Frontal cortex (tissue), 4 donors: Measurements from ENCODE around the gene RICTOR. TPM values are rescaled to one million over a fixed set of nuclear protein-coding genes. Genes with fewer than 3 reads are reported as not detected.
"Not testable (repeated sequence)": the region's sequence is repeated elsewhere in the genome, so short reads cannot be mapped to it uniquely, and the experiment has no call there.

Experiments
- DNase-seq, 2 donors: peaks; one replicate each; pipeline ENCODE4 v3.0.0; 2012; ENCODE audit warnings: low spot score in 2 of 2
- FAIRE-seq: peaks from 2 replicates; lab custom pipeline; 2012; peaks lifted over from hg19 to GRCh38; lab: Jason Lieb, UNC
- total RNA-seq: library from RNA; depleted of rRNA; stranded (reverse); fragments of >200 nt; gene quantifications from one replicate; pipeline ENCODE4 v1.2.3, GENCODE V29; 2014
- donor health status: control.
- donor health status: control.
- donor health status: control.

RICTOR gene
- total RNA-seq, 1 donor from 2014 or later: 56.7 TPM

GRCh38 chr5:39058178-39058921 is 15.8 kb downstream of the RICTOR start:
- DNase-seq: no peak
- FAIRE-seq: peak; percentile 55

GRCh38 chr5:39057734-39058133 is 16.5 kb downstream of the RICTOR start:
- DNase-seq (no peak), FAIRE-seq (peak; percentile 42)

- no peak for FAIRE-seq
- no peak for DNase-seq
Observed at GRCh38 chr5:39055768-39056398, 18.3 kb downstream of the RICTOR start.

- no peak for FAIRE-seq
- no peak for DNase-seq
Observed at GRCh38 chr5:39055027-39055767, 19.0 kb downstream of the RICTOR start.

GRCh38 chr5:39053189-39053588 is 21.0 kb downstream of the RICTOR start:
- no peak for FAIRE-seq
- DNase-seq: no peak

GRCh38 chr5:39052141-39052540 is 22.1 kb downstream of the RICTOR start:
- no peak for FAIRE-seq
- DNase-seq: no peak

GRCh38 chr5:39049315-39049714 is 24.9 kb downstream of the RICTOR start:
- no peak for FAIRE-seq
- no peak for DNase-seq

GRCh38 chr5:39040875-39041274 is 33.3 kb downstream of the RICTOR start:
- FAIRE-seq (no peak), DNase-seq (no peak)

GRCh38 chr5:39034493-39034892 is 39.7 kb downstream of the RICTOR start:
- FAIRE-seq, DNase-seq: not testable (repeated sequence)

- FAIRE-seq: no peak
- no peak for DNase-seq
Observed at GRCh38 chr5:39031041-39031440, 43.2 kb downstream of the RICTOR start.

GRCh38 chr5:39025456-39025855 is 48.7 kb downstream of the RICTOR start:
- no peak for DNase-seq
- no peak for FAIRE-seq

GRCh38 chr5:39024884-39025283 is 49.3 kb downstream of the RICTOR start:
- no peak for FAIRE-seq

GRCh38 chr5:39024005-39024404 is 50.2 kb downstream of the RICTOR start:
- no peak for DNase-seq
- FAIRE-seq: no peak

More at GRCh38 chr5:39024884-39025283, 49.3 kb downstream of the RICTOR start:
- no peak for DNase-seq

GRCh38 chr5:39023121-39023520 is 51.1 kb downstream of the RICTOR start:
- DNase-seq (no peak), FAIRE-seq (peak; percentile 62)

- FAIRE-seq (no peak), DNase-seq (no peak)
Observed at GRCh38 chr5:39022151-39022550, 52.0 kb downstream of the RICTOR start.

- no peak for DNase-seq
- FAIRE-seq: no peak
Observed at GRCh38 chr5:39021413-39021812, 52.8 kb downstream of the RICTOR start.

GRCh38 chr5:39020458-39020857 is 53.7 kb downstream of the RICTOR start:
- DNase-seq: no peak
- peak; percentile 23 for FAIRE-seq

GRCh38 chr5:39019254-39019653 is 54.9 kb downstream of the RICTOR start:
- no peak for DNase-seq
- FAIRE-seq: no peak

GRCh38 chr5:39017504-39017903 is 56.7 kb downstream of the RICTOR start:
- DNase-seq (no peak), FAIRE-seq (no peak)

GRCh38 chr5:39016587-39017275 is 57.5 kb downstream of the RICTOR start:
- FAIRE-seq (peak; percentile 64), DNase-seq (no peak)
